SK-N-SH (cell line): Measurements from ENCODE around the gene IFNL3. TPM values are rescaled to one million over a fixed set of nuclear protein-coding genes. Genes with fewer than 3 reads are reported as not detected.
"Not testable (repeated sequence)": the region's sequence is repeated elsewhere in the genome, so short reads cannot be mapped to it uniquely, and the experiment has no call there.

Experiments used
- CTCF ChIA-PET: fragments of 300-600, 350-600 bp; formaldehyde crosslinking; extraction: SDS; loops from one replicate; lab custom pipeline; 2021; lab: Yijun Ruan, JAX
- POLR2A ChIA-PET: fragments of 350-600 bp; sonication (Branson Sonifier 250); formaldehyde crosslinking; extraction: SDS; loops from one replicate; lab custom pipeline; 2020; ENCODE audit warnings: antibody characterized with exemption, inconsistent platforms; lab: Yijun Ruan, JAX
- DNase-seq: peaks from one replicate; pipeline ENCODE4 v3.0.0; 2012
- H2AFZ ChIP-seq: fragments of 200-600 bp; sonication (generic); 2 replicates; pipeline ENCODE4 v1.8.1; 2016; ENCODE audit warnings: antibody characterized with exemption, mild to moderate bottlenecking, low read depth
- H3F3A ChIP-seq: fragments of 200-600 bp; sonication (generic); replicated peaks from 2 replicates; pipeline ENCODE3; 2016; ENCODE audit warnings: antibody characterized with exemption, mild to moderate bottlenecking; ENCODE audit not compliant: insufficient read depth
- H3K27ac ChIP-seq, 2 experiments: fragments of 200-500 bp in 1 of 2; fragments of 200-600 bp in 1 of 2; sonication (Bioruptor generic) in 1 of 2; sonication (generic), shearing (Covaris generic) in 1 of 2; 2 replicates each; pipeline versions ENCODE4 v1.5.1 to v1.6.1; 2014 to 2016; ENCODE audit warnings: low read depth in 2 of 2, inconsistent platforms in 1 of 2, low read length in 1 of 2, mild to moderate bottlenecking in 1 of 2, mixed read lengths in 1 of 2
- H3K27me3 ChIP-seq: fragments of 200-600 bp; sonication (generic), shearing (Covaris generic); 2 replicates; pipeline ENCODE4 v1.6.1; 2016; ENCODE audit warnings: mixed run types; ENCODE audit not compliant: insufficient read depth
- H3K36me3 ChIP-seq, 2 experiments: fragments of 200-500 bp in 1 of 2; fragments of 200-600 bp in 1 of 2; sonication (Bioruptor generic) in 1 of 2; sonication (generic) in 1 of 2; replicated peaks in 1 of 2; 2 replicates each; pipeline versions ENCODE3 to v1.5.1; 2014 to 2016; ENCODE audit warnings: low read length in 1 of 2, mild to moderate bottlenecking in 1 of 2; ENCODE audit not compliant: insufficient read depth in 2 of 2, control insufficient read depth in 1 of 2
- H3K4me1 ChIP-seq, 2 experiments: fragments of 200-500 bp in 1 of 2; fragments of 200-600 bp in 1 of 2; sonication (Bioruptor generic) in 1 of 2; sonication (generic), shearing (Covaris generic) in 1 of 2; 2 replicates each; pipeline versions ENCODE4 v1.5.1 to v1.6.1; 2014 to 2016; ENCODE audit warnings: low read depth in 1 of 2, low read length in 1 of 2, mixed run types in 1 of 2; ENCODE audit not compliant: insufficient read depth in 2 of 2, control insufficient read depth in 1 of 2
- H3K4me2 ChIP-seq: fragments of 200-600 bp; sonication (generic), shearing (Covaris generic); 2 replicates; pipeline ENCODE4 v1.6.1; 2017; ENCODE audit warnings: mixed run types
- H3K4me3 ChIP-seq, 2 experiments: fragments of 200-500 bp in 1 of 2; fragments of 200-600 bp in 1 of 2; sonication (Bioruptor generic) in 1 of 2; sonication (generic), shearing (Covaris generic) in 1 of 2; 2 replicates each; pipeline versions ENCODE4 v1.5.1 to v1.8.1; 2014 to 2016; ENCODE audit warnings: low read depth in 2 of 2, inconsistent platforms in 1 of 2, low read length in 1 of 2, mild to moderate bottlenecking in 1 of 2, mixed read lengths in 1 of 2, moderate library complexity in 1 of 2
- H3K79me2 ChIP-seq: fragments of 200-600 bp; sonication (generic); 2 replicates; pipeline ENCODE4 v1.8.1; 2017; ENCODE audit warnings: mild to moderate bottlenecking; ENCODE audit not compliant: insufficient read depth
- H3K9ac ChIP-seq: fragments of 200-600 bp; sonication (generic); 2 replicates; pipeline ENCODE4 v1.6.1; 2017; ENCODE audit warnings: mixed run types
- H3K9me2 ChIP-seq: fragments of 200-600 bp; sonication (generic); 2 replicates; pipeline ENCODE4 v1.6.1; 2017; ENCODE audit warnings: mixed run types
- H3K9me3 ChIP-seq: fragments of 200-600 bp; sonication (generic); 2 replicates; pipeline ENCODE4 v1.6.1; 2017; ENCODE audit warnings: mixed run types, mild to moderate bottlenecking, moderate library complexity
- H4K20me1 ChIP-seq: fragments of 200-600 bp; sonication (generic); 2 replicates; pipeline ENCODE4 v1.6.1; 2017; ENCODE audit warnings: mild to moderate bottlenecking, mixed run types; ENCODE audit not compliant: insufficient read depth
- EZH2phosphoT487 ChIP-seq: fragments of 200-600 bp; sonication (generic); IDR thresholded peaks from 2 replicates; pipeline ENCODE4 v1.6.1; 2017; ENCODE audit warnings: low read depth, mixed run types, mild to moderate bottlenecking, antibody characterized with exemption, moderate library complexity, borderline replicate concordance
- MEF2A ChIP-seq: IDR thresholded peaks from 2 replicates; pipeline ENCODE4 v1.4.0; 2012; ENCODE audit warnings: low read depth, borderline replicate concordance
- MXI1 ChIP-seq: IDR thresholded peaks from 2 replicates; pipeline ENCODE4 v1.6.1; 2012; ENCODE audit warnings: mild to moderate bottlenecking, low read depth, low read length, improper control_type of control experiment
- NRF1 ChIP-seq: IDR thresholded peaks from 2 replicates; pipeline ENCODE4 v1.6.1; 2012; ENCODE audit warnings: low read depth, mild to moderate bottlenecking, low read length
- WGBS: methylation state at CpG from one replicate; pipeline ENCODE4 v1.1.6; 2017; ENCODE audit warnings: low lambda C conversion rate; 5-methylcytosine and 5-hydroxymethylcytosine counted together
- polyA plus RNA-seq, 3 experiments: library from polyadenylated mRNA; depleted of rRNA; stranded (reverse); fragments of >200 nt; gene quantifications; 2 replicates each; pipeline ENCODE4 v1.2.3, GENCODE V29; 2012
- TF ChIP-seq, protein P1 (sequence below): IDR thresholded peaks from 2 replicates; pipeline ENCODE4 v1.4.0; 2012; ENCODE audit warnings: low read depth, borderline replicate concordance
- TF ChIP-seq, protein P2 (sequence below): fragments of 200-600 bp; sonication (generic); IDR thresholded peaks from 2 replicates; pipeline ENCODE4 v1.6.1; 2017; ENCODE audit warnings: antibody characterized with exemption, mild to moderate bottlenecking, moderate library complexity

The IFNL3 gene
- polyA plus RNA-seq, 1 of the 3 experiments (the other 2 are of a cell fraction), result not detected

DNA sequence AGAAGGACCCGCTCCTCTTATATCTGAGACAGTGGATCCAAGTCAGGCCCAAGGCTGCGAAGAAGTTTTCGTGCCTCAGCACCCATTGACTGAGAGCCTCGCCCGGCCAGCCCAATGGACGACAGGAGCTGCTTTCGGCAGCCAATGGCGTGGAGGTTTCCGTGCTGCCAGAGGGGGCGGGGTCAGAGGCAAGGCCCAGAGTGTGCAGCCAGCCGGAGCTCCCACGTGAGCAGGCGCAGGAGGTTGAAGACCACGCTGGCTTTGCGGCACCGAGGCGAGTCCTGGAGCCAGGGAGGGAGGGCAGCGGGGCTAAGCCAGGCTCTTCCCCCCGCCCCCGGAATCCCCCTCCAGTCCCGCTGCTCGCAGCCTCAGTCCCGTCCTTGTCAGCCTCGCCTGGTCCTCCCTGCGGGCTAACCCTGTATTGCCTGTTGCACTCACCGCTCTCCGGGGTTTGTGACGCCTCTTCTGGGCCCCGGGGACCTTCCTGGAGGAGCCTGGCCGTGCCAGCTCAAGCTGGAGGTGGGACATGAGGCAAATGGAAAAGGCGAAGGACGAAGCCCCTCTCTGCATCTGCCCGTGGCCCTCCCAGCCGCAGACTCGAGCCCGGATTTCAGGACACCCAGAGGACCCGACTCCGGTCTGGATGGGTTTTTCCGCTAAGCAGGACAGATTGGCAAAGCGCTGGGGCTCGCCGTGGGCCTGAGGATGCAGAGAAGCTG lies 2.3 kb upstream of the IFNL3 start:
- Histone ChIP-seq H2AFZ (no peak overlapping the region), H3K36me3 (no peaks in the 10 kb centered on the region), H3K4me2 (no peak overlapping the region), H3K9ac (no peak overlapping the region), H3F3A (no peaks in the 10 kb centered on the region), H4K20me1 (no peaks in the 10 kb centered on the region), H3K27ac (no peak overlapping the region), H3K4me1 (no peaks in the 10 kb centered on the region), H3K9me2 (no peaks in the 10 kb centered on the region), H3K4me3 (no peak overlapping the region), H3K27me3 (no peaks in the 10 kb centered on the region; the same call in 1 of the 2 replicates), H3K79me2 (no peaks in the 10 kb centered on the region), H3K9me3 (no peaks in the 10 kb centered on the region)
- DNase-seq, result no peak
- ChIA-PET POLR2A (no interaction called here), CTCF (no interaction called here)
- 76% methylated on average over 28 of the region's 42 CpGs for WGBS
- TF ChIP-seq, protein P1, sequence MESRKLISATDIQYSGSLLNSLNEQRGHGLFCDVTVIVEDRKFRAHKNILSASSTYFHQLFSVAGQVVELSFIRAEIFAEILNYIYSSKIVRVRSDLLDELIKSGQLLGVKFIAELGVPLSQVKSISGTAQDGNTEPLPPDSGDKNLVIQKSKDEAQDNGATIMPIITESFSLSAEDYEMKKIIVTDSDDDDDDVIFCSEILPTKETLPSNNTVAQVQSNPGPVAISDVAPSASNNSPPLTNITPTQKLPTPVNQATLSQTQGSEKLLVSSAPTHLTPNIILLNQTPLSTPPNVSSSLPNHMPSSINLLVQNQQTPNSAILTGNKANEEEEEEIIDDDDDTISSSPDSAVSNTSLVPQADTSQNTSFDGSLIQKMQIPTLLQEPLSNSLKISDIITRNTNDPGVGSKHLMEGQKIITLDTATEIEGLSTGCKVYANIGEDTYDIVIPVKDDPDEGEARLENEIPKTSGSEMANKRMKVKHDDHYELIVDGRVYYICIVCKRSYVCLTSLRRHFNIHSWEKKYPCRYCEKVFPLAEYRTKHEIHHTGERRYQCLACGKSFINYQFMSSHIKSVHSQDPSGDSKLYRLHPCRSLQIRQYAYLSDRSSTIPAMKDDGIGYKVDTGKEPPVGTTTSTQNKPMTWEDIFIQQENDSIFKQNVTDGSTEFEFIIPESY, result no peak
- TF ChIP-seq MEF2A (no peak), EZH2phosphoT487 (no peak), NRF1 (no peak), MXI1 (no peak)
- TF ChIP-seq, protein P2, sequence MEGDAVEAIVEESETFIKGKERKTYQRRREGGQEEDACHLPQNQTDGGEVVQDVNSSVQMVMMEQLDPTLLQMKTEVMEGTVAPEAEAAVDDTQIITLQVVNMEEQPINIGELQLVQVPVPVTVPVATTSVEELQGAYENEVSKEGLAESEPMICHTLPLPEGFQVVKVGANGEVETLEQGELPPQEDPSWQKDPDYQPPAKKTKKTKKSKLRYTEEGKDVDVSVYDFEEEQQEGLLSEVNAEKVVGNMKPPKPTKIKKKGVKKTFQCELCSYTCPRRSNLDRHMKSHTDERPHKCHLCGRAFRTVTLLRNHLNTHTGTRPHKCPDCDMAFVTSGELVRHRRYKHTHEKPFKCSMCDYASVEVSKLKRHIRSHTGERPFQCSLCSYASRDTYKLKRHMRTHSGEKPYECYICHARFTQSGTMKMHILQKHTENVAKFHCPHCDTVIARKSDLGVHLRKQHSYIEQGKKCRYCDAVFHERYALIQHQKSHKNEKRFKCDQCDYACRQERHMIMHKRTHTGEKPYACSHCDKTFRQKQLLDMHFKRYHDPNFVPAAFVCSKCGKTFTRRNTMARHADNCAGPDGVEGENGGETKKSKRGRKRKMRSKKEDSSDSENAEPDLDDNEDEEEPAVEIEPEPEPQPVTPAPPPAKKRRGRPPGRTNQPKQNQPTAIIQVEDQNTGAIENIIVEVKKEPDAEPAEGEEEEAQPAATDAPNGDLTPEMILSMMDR, result no peak

DNA sequence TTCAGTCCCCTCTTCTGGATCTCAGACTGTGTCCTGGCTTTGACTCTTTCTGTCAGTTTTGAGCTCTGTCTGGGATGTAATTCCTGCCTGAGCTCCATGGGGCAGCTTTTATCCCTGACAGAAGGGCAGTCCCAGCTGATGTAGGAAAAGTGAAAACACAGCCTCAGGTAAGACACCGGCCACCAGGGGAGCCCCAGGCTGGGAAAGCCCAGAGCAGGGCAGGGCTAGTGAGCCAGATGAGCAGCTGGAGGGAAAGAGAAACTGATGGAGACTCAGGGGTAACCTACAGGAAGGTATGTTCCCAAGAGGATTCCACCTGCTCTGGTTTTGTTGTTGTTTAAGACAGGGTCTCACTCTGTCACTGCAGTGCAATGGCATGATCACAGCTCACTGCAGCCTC lies 360 bp upstream of the IFNL3 start:
- H3F3A ChIP-seq, H2AFZ ChIP-seq, H3K4me2 ChIP-seq, H3K79me2 ChIP-seq, H3K27ac ChIP-seq, H3K36me3 ChIP-seq, CTCF ChIA-PET, H3K27me3 ChIP-seq, POLR2A ChIA-PET, H3K4me3 ChIP-seq, DNase-seq, H3K9ac ChIP-seq, H3K4me1 ChIP-seq, H3K9me3 ChIP-seq, H4K20me1 ChIP-seq, H3K9me2 ChIP-seq: not testable (repeated sequence)
- no CpG with 5 or more reads among the region's 1 CpG for WGBS

DNA sequence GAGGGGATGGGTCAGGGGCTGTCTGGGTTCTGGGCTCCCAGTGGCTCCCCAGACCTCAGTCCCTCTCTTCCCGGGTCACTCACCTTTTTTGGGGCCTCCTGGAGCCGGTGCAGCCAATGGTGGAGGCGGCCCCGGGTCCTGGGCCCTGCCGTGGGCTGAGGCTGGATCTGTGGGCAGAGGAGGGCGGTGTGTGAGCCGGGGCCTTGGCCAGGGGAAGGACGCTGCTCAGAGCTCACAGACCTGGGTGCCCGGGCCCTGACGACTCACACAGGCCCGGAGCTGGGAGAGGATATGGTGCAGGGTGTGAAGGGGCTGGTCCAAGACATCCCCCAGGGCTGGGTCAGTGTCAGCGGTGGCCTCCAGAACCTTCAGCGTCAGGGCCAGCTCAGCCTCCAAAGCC lies 1.1 kb downstream of the IFNL3 start:
- H3K9me2 ChIP-seq, H3F3A ChIP-seq, CTCF ChIA-PET, DNase-seq, H3K27me3 ChIP-seq, H2AFZ ChIP-seq, H3K79me2 ChIP-seq, H3K27ac ChIP-seq, H3K9ac ChIP-seq, H3K4me1 ChIP-seq, POLR2A ChIA-PET, H4K20me1 ChIP-seq, H3K4me3 ChIP-seq, H3K36me3 ChIP-seq, H3K4me2 ChIP-seq, H3K9me3 ChIP-seq: not testable (repeated sequence)
- 77% methylated on average over 6 of the region's 13 CpGs for WGBS
